GM18870 (cell line): ENCODE data around the gene GTF2IRD1.
"Not testable (repeated sequence)": the region's sequence is repeated elsewhere in the genome, so short reads cannot be mapped to it uniquely, and the experiment has no call there.

ENCODE experiments used
- ATAC-seq: cut with Tn5 transposase; IDR thresholded peaks from one replicate; pipeline ENCODE4 v1.9.1; 2021; ENCODE audit warnings: moderate library complexity; ENCODE audit not compliant: unreplicated experiment

Gene GTF2IRD1

DNA sequence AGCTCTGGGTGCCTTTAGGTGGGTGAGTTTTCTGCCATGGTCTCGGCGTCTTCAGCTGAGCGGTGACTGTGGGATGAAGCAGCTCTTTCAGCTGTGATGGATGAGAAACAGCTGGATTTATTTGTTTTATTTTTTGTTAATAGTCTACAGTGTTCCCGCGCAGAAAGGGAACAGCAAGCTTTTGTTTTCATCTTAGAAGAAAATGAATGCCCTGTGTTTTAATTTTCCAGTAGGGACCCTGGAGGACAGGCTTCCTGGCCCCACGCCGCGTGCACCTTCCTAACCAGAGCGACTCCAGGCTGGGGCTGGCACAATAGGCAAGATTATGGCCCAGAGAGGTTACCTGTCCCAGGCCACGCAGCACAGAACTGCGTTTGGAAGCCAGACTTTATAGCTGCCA lies 57.6 kb downstream of the GTF2IRD1 start:
- no peak for ATAC-seq

DNA sequence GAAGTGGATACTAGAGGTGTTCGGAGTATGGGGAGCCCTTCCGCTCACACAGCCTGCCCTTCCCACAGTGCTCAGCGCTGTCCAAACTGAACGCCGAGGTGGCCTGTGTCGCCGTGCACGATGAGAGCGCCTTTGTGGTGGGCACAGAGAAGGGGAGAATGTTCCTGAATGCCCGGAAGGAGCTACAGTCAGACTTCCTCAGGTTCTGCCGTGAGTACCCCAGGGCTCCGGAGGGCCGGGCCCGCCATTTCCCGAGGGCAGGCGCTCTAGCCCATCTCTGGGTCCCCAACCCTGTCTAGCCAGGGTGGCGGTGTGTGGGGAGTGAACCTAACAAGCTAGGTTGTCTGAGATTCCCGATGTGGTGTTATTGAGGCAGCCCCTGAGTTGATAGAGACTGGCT lies 59.1 kb downstream of the GTF2IRD1 start:
- no peak for ATAC-seq

DNA sequence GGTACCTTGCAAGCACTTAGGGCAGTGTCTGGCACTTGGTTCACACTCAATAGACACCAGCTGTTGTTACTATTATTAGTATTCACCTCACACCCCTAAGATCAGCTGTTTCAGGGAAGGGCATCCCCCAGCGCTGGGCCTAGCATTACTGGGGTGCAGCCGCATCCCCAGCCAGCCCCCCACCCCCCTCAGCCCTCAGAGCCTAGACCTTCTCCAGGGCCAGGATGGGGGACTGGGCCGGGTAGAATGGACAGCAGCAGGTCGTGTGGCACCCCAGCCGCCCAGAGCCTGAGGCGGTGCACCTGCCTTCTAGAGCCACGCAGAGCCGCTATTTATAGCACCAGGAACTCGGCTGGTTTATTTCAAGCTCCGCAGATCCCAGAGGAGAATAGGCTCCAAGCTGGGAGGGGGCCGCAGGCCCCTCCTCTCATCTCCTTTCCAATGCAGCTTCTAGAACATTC lies 60.5 kb downstream of the GTF2IRD1 start:
- ATAC-seq, result no peak

DNA sequence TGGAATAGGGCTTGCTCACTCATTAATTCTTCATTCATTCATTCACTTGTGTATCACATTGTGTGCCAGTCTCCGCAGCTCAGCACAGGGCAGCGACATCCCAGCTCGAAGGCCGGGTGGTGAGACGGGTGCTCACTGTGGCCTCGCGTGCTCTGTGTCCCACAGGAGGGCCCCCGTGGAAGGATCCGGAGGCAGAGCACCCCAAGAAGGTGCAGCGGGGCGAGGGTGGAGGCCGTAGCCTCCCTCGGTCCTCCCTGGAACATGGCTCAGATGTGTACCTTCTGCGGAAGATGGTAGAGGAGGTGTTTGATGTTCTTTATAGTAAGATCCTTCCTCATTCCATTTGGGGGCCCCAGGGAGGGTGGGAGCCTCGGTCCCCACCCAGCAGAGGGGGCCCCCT lies 61.6 kb downstream of the GTF2IRD1 start:
- ATAC-seq, result no peak

DNA sequence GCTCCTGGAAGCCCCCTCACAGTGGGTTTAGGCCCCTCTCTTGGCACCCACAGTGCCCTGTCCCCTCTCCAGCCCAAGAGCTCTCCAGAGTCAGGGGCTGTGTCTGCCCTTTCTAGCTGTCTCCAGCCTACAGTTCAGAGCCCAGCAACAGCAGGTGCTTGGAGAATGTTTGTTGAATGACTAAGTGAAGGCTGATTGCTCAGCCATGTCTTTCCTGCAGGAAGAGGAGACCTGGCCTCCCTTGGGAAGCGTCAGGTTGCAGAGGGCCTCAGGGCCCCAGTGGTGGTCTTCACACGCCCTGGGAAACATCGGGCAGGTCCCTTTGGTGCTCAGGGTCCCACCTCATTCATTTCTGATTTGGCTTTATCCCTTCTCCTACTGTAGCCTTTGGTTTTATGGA lies 62.5 kb downstream of the GTF2IRD1 start:
- no peak for ATAC-seq

DNA sequence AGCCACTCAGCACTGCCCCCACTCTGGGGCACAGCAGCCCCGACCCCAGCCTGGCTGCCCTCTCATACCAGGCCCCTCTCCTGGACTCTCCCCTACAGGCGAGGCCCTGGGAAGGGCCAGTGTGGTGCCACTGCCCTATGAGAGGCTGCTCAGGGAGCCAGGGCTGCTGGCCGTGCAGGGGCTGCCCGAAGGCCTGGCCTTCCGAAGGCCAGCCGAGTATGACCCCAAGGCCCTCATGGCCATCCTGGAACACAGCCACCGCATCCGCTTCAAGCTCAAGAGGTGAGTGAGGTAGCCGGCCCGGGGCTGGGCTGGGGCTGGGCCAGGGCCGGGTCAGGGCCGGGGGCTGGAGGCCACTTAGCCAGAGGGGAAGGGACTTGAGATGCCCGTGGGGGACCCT lies 64.3 kb downstream of the GTF2IRD1 start:
- ATAC-seq, result no peak

DNA sequence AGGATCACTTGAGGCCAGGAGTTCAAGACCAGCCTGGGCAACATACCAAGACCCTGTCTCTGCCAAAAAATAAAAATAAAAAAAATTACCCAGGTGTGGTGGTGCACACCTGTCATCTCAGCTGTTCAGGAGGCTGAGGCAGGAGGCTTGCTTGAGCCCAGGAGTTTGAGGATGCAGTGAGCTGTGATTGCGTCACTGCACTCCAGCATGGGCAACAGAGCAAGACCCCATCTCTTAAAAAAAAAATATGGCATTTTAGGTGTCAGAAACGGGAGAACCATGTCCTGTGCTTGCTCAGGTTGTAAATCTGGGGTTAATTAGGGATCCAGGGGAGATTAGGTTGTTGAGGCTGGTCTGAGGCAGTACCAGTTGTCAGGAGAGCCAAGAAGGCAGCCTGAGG lies 64.9 kb downstream of the GTF2IRD1 start:
- ATAC-seq, result no peak

DNA sequence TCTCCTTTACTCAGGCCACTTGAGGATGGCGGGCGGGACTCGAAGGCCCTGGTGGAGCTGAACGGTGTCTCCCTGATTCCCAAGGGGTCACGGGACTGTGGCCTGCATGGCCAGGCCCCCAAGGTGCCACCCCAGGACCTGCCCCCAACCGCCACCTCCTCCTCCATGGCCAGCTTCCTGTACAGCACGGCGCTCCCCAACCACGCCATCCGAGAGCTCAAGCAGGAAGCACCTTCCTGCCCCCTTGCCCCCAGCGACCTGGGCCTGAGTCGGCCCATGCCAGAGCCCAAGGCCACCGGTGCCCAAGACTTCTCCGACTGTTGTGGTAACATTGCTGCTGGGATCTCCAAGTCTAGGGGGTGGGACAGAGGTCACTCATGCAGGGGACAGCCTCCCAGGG lies 65.7 kb downstream of the GTF2IRD1 start:
- no peak for ATAC-seq

DNA sequence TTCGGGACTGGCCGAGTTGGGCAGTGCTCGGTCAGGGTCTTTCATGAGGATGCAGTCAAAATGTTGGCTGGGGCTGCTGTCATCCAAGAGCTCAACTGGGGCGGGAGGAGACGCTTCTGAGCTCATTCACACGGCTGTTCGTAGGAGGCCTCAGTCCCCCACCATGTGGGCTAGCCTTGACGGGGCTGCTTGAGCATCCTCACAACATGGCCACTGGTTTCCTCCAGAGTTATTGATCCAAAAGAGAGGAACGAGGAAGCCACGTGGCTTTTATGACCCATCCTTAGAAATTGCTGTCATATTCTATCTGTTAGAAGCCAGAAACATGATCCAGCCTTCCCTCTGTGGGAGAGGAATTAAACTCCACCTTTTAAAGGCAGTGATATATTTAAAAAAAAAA lies 68.1 kb downstream of the GTF2IRD1 start:
- ATAC-seq, result no peak

DNA sequence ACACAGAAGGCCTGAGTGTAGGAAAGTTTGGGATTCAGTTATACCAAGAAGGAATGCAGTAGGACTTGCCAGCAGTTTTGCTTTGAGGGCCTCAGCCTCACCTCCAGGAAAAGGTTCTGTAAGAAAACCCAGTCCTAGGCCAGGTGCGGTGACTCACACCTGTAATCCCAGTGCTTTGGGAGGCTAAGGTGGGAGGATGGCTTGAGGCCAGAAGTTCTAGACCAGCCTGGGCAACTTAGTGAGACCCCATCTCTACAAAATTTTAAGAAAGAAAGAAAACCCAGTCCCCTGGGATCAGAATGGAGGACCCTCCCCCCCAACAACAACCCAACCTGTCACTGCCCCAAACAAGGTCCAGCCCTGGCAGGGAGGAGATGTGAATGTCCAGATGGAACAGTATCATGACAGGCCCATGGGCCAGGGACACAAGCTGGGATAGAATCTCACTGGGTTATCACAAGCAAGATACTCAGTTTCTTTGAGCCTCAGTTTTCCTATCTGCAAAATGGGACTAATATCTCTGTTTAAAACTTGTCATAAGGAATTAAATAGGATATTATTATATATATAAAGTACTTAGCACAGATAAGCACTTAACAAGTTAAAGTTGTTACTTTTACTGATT lies 68.7 kb downstream of the GTF2IRD1 start:
- ATAC-seq, result no peak

DNA sequence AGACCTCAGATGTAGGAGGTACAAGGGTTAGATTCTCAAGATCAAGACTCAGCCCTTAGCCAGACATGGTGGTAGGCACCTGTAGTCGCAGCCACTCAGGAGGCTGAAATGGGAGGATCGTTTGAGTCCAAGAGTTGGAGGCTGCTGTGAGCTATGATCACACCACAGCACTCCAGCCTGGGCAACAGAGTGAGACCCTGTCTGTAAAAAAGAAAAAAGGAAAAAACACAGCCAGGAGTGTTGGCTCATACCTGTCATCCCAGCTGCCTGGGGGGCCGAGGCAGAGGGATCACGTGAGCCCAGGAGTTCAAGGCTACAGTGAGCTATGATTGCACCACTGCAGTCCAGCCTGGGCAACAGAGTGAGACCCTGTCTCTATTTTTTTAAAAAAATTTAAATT lies 69.3 kb downstream of the GTF2IRD1 start:
- no peak for ATAC-seq

DNA sequence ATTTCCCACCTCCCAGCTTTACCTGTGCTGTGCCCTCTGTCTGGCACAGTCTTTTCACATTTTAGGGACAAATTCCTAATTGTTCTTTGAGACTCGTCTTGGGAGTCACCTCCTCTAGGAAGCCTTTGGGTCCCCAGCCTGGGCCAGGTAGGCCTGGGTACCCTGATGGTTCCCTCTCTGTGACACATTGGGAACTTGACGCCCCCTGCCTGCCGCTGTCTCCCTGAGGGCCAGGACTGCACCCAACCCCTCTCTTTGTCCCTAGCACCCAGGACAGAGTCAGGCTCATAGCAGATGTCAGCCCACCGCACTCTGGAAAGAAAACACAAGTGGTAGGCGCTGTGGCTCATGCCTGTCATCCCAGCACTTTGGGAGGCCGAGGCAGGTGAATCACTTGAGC lies 71.4 kb downstream of the GTF2IRD1 start:
- no peak for ATAC-seq

DNA sequence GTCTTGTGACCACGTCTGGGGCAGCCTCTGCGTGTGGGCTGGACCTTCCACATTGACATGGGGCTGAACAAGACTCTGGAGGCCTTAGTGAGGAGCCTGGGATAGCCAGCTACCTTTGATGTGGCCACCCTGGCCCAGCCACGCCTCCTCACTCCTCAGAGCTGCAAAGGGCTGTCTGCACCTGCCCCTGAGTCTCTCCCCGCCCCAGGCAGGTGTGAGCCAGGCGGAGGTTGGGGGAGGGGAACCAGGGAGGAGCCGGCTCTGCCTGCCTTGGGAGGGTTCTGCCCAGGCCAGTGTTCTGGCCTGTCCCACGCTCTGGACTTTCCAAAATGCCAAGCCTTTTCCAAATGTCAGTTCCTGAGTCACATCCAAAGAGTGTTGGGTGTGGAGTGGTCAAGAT lies 72.2 kb downstream of the GTF2IRD1 start:
- ATAC-seq, result no peak

DNA sequence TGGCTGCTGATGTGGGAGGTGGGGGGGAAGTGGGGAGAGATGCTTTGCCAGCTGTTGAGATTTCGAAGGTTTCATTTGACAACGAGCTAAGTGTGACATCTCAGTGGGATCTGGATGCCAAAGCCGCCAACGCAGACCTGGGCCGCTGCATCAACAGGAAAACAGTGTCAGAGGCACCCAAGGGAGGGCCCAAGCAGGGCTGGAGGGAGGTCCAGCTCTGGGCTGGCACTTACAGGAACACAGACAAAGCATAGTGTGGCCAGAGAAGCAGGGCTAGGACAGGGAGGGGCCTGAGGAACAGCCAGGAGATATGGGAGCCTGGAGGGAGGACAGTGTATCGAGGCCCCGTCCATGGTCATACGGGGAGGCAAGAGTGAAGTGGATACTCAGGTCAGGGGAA lies 73.1 kb downstream of the GTF2IRD1 start:
- ATAC-seq, result no peak

DNA sequence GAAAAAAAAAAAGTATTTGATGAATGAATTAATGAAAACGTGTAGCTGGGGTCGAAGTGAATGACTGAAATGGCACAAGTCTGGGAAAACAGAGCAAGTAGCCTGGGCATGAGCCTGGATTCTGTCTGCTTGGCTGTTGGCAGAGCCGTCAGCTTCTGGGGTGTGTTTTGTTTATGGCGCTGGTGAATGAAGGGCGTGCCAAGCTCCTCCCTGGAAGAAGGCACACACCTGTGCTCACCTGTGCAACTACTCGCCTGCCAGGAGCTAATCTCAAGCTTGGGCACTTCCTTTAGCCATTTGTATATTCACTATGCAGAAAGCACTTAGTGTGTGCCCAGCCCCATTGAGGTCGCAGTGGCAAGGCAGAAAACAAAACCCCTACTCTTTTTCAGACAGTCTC lies 74.1 kb downstream of the GTF2IRD1 start:
- ATAC-seq, result no peak

DNA sequence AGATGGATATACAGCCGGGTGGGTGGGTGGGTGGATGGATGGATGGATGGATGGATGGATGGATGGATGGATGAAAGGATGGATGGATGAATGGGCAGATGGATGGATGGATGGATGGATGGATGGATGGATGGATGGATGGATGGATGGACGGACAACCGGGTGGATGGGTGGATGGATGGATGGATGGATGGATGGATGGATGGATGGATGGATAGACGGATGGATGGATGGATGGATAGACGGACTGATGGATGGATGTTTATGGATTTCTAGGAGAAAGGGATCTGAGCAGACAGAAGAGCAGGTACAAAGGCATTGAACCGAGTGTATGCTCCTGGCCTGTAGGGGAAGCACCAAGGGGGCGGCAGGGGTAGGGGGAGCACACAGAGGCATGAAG lies 75.1 kb downstream of the GTF2IRD1 start:
- not testable (repeated sequence) for ATAC-seq

DNA sequence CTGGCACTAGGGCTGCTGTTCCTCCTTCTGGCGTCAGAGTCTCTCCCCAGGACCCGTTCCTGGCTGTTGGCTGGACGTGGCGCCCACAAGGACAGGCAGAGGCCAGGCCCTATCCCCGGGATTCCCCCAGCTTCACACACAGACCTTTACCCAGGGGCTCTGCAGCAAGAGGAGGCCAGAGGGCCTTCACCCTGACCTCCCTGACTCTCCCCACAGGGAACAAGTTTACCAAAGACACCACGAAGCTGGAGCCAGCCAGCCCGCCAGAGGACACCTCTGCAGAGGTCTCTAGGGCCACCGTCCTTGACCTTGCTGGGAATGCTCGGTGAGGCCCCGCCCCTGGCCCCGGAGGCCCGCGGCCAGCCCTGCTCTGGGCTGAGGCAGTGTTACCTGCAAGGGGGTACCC lies 82.2 kb downstream of the GTF2IRD1 start:
- ATAC-seq, result no peak

DNA sequence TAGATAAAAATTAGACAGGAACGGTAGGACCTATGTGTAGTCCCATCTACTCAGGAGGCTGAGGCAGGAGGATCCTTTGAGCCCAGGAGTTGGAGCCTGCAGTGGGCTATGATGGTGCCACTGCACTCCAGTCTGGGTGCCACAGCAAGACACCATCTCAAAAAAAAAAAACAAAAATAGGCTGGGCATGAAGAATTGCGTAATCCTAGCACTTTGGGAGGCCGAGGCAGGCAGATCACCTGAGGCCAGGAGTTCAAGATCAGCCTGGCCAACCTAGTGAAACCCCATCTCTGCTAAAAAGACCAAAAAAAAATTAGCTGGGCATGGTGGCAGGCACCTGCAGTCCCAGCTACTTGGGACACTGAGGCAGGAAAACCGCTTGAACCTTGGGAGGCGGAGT lies 88.2 kb downstream of the GTF2IRD1 start:
- ATAC-seq, result not testable (repeated sequence)

DNA sequence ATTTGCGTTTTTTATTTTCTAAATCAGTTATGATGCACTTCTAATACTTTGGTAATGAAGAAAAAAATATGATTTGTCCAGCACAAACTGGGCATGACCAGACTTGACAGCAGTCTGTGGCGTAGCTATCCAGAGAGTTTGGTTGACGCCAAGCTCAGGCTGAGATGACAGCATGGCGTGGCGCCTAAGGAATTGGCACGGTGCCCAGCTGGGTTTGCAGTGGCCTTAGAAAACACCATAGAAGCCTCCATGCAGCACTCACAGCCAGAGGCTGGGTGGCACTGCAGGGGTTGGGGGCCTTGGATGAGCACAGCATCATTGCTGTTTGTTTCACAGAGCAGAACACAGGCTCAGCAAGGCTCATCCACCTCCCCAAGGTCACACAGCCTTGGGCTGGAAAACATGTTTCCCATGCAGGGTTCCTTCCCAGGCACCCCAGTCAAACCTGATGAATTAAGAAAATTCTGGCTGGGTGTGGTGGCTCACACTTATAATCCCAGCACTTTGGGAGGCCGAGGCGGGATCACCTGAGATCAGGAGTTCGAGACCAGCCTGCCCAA lies 88.9 kb downstream of the GTF2IRD1 start:
- ATAC-seq, result no peak

DNA sequence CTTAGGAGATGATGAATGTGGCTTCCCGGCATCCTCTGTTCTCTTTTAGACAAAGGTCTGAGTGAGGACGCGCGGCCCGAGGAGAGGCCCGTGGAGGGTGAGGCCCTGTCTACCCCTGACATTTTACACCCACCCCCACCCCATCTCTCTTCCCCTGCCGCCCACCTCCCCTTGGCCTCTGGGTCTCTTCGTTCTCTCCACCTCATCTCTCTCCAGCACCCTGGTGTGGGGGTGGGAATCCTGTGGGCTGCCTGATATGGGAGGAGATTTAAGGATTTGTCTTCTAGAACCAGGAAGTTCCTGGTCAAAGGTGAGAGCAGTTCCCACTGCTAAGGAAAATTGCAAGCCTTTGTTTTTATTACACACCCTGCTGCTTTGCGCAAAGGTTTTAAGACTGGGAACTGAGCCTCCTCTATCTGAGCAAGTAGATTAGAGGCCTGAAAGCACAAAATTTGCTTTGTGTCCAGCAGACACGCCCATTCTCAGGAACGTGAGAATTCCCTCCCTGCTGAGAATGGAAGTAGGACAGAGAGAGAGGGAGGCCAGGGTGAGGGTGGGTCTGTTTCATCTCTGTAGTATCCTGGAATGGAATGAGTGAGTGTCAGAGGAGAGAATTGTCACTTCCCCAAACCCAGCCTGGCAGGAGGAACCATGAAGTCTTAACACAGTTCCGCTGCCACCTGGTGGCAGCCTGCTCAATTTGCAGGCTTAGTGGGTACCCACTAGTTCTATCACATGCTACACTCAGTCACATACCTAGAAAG lies 91.2 kb downstream of the GTF2IRD1 start:
- no peak for ATAC-seq

DNA sequence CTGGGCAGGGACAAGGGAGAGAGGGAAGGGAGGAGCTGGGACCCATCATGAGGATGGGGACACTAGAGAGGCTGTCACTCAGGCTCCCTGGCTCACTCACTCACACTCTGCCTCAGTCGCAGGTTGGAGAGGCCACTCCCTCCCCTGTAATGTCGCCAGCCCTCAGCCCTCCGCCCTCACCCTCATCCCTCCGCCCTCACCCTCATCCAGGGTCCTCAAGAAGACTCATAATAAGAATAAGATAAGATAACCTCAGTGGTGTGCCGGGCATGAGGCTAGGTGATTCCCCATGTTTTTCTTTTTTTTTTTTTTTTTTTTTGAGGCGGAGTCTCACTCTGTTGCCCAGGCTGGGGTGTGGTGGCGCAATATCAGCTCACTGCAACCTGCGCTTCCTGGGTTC lies 92.2 kb downstream of the GTF2IRD1 start:
- ATAC-seq, result no peak

DNA sequence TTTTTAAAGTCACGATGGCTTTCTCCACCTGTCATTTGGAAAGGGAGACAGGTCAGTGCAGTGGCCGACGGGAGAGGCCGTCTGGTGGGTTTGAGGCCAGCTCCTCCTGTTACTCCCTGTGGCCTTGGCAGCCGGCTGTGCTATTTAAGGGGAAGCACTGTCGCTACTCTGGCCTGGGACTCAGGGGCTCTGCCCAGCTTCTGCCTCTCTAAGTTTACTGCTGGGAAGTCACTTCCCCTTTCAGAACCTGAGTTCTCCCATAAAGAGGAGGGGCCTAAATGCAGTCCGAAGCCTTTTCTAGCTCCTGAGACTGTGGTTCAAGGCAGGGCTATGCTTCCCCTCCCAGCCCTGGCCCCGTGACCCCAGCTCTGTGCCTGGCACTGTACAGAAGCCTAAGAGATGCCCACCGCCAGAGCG lies 99.9 kb downstream of the GTF2IRD1 start:
- ATAC-seq, result not testable (repeated sequence)
